Measurements from ENCODE around the gene RAB40B. TPM values are rescaled to one million over a fixed set of nuclear protein-coding genes. Genes with fewer than 3 reads are reported as not detected.

Gene RAB40B
- polyA plus RNA-seq, 3 donors: 19.6 to 23.8 (median 20.8) TPM

DNA sequence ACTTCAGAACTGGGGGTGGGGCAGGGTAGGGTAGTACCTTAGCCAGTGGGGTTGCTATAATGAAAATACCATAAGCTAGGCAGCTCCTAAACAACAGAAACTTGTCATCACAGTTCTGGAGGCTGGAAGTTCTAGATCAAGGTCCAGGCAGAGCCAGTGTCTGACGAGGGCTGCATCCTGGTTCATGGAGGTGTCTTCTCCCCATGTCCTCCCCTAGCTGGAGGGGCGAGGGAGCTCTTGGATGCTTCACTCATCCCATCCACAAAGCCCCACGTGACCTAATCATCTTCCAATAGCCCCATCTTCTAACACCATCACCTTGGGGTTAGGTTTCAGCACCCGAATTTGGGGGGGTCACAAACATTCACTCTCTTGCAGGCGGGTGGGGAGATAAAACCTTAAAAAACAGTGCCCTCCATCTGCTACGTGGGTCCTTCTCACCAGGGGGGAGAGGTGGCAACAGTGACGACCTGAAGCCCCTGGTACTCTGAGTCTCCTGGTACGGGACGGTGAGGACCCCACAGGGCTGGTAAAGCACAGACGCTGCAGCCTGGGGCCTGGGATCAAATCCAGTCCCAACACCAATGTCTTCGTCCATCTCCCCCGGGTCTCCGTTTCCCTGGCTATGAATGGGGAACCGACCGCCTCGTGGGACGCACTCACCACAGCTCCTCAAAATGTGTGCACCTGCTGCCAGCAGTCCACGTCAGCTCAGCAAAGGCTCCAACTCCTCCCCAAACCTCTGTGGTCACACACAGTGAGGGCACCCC is 22.8 kb downstream of the RAB40B start:
- no peak for DNase-seq

DNA sequence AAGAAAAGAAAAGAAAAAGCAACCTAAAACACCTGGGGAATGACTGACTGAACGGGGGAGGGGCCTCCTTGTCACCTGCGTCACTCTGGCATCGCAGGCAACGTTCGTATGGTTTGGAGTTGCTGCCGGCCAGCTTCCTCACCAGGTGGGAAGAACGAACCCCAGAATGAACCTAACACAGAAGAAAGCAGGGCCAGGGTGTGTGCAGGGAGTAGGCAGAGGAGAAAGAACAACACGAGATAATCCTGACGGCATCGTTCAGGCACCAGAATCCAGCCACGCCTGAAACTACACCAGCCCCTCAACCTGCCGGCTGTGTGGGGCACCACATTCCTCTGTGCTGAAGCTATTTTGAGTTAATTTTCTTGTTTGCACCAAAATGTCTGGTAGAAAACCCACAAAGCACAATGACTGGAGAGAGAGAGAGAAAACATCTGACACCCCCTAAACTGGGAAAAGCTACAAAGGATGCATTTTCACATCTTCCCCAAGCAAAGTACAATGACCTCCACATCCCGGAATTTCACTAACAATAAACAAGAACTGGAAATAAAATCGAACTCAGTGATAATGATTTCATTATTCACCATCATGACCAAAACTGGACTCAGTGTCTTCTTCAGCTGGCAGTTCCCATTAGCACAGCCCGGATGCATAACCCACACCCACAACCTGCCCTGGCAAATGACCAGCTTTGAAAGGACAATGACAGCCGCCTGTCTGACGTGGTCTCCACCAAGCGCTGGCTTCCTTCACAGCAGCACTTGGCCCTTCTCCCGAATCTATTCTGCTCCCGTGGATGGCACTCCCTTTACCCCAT is 23.6 kb downstream of the RAB40B start:
- no peak for DNase-seq

- DNase-seq: no peak
Measured at GRCh38 chr17:82670661-82671450, 27.6 kb downstream of the RAB40B start.

- peak; percentile 54 for DNase-seq
Measured at GRCh38 chr17:82668631-82669099, 29.8 kb downstream of the RAB40B start.

- no peak for DNase-seq
Measured at GRCh38 chr17:82668024-82668630, 30.4 kb downstream of the RAB40B start.

- DNase-seq: no peak
Measured at GRCh38 chr17:82667668-82668000, 30.9 kb downstream of the RAB40B start.

GRCh38 chr17:82666931-82667667 is 31.4 kb downstream of the RAB40B start:
- DNase-seq: no peak

DNA sequence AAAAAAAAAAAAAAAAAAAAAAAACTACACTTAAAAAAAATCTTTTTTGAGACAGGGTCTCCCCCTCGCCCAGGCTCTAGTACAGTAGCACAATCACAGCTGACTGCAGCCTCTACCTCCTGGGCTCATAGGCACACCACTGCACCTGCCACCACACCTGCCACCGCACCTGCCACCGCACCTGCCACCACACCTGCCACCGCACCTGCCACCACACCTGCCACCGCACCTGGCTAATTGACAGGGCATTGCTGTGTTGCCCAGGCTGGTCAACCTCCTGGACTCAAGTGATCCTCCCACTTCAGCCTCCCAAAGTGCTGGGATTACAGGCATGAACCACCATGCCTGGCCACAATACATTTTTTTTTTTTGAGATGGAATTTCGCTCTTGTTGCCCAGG is 32.6 kb downstream of the RAB40B start:
- DNase-seq: no peak

DNA sequence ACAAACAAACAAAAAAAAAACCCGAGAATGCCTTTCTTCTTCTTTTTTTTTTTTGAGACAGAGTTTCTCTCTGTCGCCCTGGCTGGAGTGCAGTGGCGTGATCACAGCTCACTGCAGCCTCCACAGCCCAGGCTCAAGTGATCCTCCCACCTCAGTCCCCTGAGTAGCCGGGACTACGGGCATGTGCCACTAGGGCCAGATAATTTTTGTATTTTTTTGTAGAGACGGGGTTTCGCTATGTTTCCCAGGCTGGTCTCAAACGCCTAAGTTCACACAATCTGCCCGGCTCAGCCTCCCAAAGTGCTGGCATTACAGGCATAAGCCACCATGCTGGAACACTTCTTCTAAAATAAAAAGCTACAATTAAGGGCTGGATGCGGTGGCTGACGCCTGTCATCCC is 33.3 kb downstream of the RAB40B start:
- DNase-seq: no peak

DNA sequence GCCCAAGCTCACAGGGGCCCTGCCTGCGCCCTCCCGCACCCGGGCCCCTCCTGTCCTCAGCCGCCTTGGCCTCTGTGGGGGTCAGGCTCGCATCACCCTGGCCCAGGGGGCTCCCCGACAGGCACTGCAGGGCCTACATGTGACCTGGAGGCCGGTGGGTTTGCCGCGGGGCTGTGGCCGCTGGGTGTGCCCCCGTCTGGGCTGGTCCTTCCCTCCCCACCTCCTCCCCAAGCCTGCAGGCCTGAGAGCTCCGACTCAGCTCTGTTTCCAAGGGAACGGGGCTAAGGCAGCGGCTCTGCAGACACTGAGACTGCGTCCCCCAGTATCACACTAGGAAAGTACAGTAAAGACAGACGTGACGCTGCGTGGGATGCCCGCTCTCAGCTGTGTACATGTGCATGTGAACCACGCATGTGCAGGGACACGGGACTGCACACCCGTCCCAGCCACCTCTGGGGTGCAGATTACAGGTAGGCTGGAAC is 33.8 kb downstream of the RAB40B start:
- DNase-seq: peak; percentile 54

DNA sequence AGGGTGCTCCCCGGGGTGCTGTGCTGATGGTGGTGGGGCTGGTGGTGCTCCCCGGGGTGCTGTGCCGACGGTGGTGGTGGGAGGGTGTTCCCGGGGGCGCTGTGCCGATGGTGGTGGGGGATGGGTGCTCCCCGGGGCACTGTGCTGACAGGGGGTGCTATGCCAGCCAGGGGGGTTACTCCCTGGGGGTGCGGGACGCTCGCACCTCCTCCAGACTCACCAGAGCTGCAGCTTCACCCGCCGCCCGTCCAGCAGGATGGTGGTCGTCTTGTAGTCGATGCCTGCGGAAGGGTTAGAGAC is 34.3 kb downstream of the RAB40B start:
- DNase-seq: no peak

- DNase-seq: no peak
Measured at GRCh38 chr17:82663381-82664275, 34.9 kb downstream of the RAB40B start.

- no peak for DNase-seq
Measured at GRCh38 chr17:82662711-82663261, 35.7 kb downstream of the RAB40B start.

DNA sequence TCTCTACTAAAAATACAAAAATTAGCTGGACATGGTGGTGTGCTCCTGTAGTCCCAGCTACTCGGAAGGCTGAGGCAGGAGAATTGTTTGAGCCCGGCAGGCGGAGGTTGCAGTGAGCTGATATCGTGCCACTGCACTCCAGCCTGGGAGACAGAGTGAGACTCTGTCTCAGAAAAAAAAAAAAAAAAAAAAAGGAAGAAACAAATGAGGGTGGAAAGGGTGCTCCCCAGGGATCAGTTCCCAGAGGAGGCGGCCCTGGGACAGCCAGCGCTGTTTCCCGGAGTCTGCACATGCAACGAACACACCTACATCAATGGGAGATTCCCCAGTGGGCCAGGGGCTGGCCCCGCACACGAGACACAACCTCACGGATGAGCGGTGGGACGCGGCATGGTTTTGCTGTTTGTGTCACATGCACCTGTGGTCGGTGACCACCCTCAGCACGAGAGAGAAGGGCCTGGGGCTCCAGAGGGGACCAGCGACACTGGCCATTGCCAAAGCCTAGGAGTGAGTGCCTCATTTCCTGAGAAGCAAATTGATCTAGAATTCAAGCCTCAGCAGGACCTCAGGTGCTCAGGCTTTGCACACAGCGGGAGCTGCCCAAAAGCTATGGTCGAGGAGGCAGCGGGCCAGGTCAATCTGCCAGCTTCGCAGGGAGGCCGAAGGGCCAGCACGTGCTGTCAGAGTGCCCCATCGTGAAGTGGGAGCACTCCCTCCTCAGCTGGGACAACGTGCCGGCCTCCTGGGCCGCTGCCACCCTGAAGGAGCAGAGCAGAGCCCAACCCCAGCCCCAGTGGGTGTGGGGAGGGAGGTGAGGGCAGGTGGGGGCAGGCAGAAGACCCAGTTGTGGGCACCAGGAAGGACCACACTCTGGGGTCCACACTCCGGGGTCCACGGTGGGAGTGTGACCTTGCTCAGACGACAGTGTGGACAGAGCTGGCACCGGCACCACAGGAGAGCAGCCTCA is 36.5 kb downstream of the RAB40B start:
- DNase-seq: no peak

DNA sequence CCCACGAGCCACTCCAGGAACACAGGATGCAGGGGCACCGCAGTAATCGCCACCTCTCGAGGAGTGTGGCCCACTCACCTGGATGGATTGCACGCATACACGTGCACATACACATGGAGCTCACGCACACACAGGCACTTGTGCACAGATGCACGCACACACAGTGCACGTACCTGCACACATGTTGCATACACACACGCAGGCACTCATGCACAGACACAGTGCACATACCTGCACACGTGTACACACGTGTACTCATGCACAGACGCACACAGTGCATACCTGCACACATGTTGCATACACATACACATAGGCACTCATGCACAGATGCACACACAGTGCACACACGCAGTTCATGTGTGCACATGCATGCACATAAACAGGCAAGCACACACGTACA is 38.6 kb downstream of the RAB40B start:
- DNase-seq: no peak

DNA sequence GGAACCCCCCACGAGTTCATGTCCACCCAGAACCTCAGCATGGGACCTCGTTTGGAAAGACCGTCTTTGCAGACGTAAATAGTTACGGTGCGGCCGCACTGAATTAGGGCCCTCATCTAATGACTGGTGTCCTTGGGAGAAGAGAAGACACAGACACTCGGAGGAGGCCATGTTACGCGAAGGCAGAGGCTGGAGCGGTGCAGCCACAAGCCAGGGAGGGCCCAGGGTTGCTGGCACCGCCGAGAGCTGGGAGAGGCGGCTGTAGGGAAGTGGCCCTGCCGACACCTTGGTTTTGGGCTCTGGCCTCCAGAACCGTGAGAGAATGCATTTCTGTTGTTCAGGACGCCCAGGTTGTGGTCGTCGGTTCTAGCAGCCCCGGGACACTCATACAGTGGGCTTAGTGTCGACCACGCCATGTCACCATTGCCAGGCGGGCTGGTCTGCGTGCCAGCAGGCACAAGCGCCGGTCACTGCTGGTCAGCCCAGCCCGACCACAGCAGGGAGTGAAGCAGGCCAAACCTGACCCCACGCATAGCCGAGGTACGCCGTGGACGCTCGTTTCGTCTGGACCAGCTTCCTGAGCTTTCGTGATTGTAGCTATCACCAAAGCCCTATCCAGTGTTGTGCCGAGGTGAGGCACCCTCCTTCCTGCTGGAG is 39.6 kb downstream of the RAB40B start:
- no peak for DNase-seq

DNA sequence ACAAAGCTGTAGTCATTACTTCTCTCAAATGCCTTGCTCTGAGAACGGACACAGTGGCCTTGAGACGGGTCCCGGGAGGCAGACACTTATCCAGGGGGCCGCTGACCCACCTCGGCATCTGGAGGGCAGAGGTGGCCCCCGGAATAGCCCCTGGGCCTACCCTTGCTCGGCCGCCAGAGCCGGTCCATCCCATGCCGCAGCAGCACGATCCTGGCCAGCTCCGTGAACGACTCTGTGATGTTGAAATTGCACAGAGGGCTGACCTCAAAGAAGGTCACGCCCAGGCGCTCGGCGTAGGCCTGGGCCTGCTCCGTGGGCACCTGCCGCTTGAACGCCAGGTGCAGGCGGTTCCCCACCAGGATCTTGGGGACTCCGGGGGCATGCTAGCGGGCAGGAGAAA is 40.2 kb downstream of the RAB40B start:
- no peak for DNase-seq

GRCh38 chr17:82657926-82658325 is 40.6 kb downstream of the RAB40B start:
- DNase-seq: no peak
